Measurements from ENCODE around the gene GAK. TPM values are rescaled to one million over a fixed set of nuclear protein-coding genes. Genes with fewer than 3 reads are reported as not detected.
"Not testable (repeated sequence)": the region's sequence is repeated elsewhere in the genome, so short reads cannot be mapped to it uniquely, and the experiment has no call there.

Gene GAK
- total and polyA plus RNA-seq, 8 donors: 47.5 to 226 (median 64.8) TPM

DNA sequence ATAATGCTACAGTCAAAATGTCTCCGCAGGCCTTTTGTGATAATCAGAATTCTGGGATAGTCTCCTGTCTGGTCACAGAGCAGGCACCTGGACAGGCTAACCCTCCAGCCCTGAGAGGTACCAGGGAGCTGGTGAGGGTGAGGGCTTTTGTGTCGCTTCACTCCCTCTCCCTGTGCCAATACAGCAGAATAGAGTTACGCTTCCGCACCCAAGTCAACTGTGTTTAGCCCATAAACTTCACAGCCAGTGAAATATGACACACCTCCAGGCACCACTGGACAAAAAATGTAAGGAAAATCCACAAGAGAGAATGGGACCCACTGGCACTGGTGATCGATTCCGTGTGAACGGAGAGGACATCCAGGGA is 1.3 kb downstream of the GAK start:
- H3K36me3 ChIP-seq: no peaks in the 10 kb centered on the region
- H3K27ac ChIP-seq: peak overlapping the region in 2 of 4 donors; percentile 54 to 78
- peak in 1 of 6 donors; percentile 22 for DNase-seq
- peaks cover 9 to 24% (median 17%) of the 10 kb centered on the region in 3 donors for H3K4me1 ChIP-seq
- 26 to 35% methylated on average over 7 of the region's 7 CpGs for WGBS, 2 donors
- no peaks in the 10 kb centered on the region for H3K27me3 ChIP-seq
- ATAC-seq: no peak
- FAIRE-seq: no peak
- TF ChIP-seq, protein P1, sequence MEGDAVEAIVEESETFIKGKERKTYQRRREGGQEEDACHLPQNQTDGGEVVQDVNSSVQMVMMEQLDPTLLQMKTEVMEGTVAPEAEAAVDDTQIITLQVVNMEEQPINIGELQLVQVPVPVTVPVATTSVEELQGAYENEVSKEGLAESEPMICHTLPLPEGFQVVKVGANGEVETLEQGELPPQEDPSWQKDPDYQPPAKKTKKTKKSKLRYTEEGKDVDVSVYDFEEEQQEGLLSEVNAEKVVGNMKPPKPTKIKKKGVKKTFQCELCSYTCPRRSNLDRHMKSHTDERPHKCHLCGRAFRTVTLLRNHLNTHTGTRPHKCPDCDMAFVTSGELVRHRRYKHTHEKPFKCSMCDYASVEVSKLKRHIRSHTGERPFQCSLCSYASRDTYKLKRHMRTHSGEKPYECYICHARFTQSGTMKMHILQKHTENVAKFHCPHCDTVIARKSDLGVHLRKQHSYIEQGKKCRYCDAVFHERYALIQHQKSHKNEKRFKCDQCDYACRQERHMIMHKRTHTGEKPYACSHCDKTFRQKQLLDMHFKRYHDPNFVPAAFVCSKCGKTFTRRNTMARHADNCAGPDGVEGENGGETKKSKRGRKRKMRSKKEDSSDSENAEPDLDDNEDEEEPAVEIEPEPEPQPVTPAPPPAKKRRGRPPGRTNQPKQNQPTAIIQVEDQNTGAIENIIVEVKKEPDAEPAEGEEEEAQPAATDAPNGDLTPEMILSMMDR (IDR thresholded peaks at IDR 0.05): no peak
- no peaks in the 10 kb centered on the region for H3K9me3 ChIP-seq
- peak overlapping the region in 2 of 4 donors; percentile 99 to 100 for H3K4me3 ChIP-seq
- intact Hi-C loops (cut with DNase I): no loop called here

DNA sequence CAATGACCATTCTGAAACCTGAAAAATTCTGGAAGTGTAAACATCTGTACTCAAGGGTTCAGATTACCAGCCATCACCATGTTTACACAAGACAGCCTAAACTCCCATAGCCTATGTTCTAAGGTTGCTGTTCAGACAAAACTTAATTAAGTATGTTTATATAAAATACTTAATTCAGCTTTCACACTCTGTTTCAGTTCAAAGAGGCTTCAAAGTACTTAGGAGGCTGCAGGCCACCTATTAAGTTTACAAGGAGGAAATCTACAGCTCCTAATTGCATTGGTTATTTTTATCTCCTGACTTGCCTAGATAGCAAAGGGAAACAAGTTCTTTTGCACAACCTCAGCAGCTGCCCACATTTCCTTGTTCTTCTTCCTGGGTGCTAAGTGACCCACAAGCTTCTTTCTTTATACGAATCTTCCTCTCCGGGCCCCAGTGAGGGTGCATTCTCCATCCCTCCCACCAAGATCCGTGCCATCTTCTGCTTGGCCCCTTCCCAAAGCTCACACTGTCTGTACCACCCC is 2.0 kb downstream of the GAK start:
- peak overlapping the region in 2 of 4 donors; percentile 4 to 99 for H3K4me3 ChIP-seq

DNA sequence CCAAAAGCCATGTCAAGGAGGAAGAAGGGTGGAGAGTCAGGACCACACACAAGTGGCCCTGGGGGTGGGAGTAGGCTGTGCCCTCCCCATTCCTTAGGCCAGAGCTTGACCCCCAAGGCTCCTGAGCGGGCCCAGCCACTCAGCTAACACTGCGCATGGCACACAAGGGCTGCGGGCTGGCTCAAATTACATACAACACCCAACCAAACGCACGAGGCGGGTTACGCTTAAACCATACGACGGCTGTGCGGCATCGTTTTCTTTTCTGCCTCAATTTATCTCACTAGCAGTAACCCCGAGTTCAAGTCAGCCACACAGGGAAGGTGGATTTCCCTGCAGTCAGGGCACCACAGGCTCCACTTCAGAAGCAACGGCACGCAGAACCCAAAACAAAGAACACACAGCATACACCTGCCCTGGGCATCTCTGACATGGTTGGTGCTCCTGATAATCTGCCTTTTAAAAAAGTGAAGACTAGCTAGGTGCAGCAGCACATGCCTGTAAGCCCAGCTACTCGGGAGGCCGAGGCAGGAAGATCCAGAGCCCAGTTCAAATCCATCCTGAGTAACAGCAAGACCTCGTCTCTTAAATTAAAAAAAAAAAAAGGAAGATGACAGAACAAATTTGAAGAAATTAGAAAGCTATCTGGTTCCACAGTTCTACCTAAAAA is 2.9 kb downstream of the GAK start:
- Histone ChIP-seq H3K36me3 (no peaks in the 10 kb centered on the region), H3K9me3 (no peaks in the 10 kb centered on the region), H3K27me3 (no peaks in the 10 kb centered on the region), H3K4me3 (no peak overlapping the region), H3K27ac (peak overlapping the region in 2 of 4 donors; percentile 21 to 54), H3K4me1 (peaks cover 9 to 24% (median 17%) of the 10 kb centered on the region in 3 donors)
- TF ChIP-seq, protein P1 (IDR thresholded peaks at IDR 0.05): no peak
- DNase-seq: peak in 1 of 6 donors; percentile 46
- ATAC-seq: no peak
- FAIRE-seq: no peak
- intact Hi-C loops (cut with DNase I): no loop called here
- WGBS, 2 donors: 79 to 83% methylated on average over 17 of the region's 17 CpGs

More for the DNA sequence above, 2.0 kb downstream of the GAK start:
- no peaks in the 10 kb centered on the region for H3K27me3 ChIP-seq
- DNase-seq: peak in 1 of 6 donors; percentile 29
- peaks cover 9 to 24% (median 17%) of the 10 kb centered on the region in 3 donors for H3K4me1 ChIP-seq
- WGBS, 2 donors: 18 to 28% methylated on average over 3 of the region's 3 CpGs
- intact Hi-C loops (cut with DNase I): no loop called here
- peak overlapping the region in 3 of 4 donors; percentile 21 to 54 (median 28) for H3K27ac ChIP-seq
- FAIRE-seq: no peak
- TF ChIP-seq, protein P1 (IDR thresholded peaks at IDR 0.05): no peak
- peak in 2 of 4 donors; percentile 7 to 14 for ATAC-seq
- no peaks in the 10 kb centered on the region for H3K9me3 ChIP-seq
- no peaks in the 10 kb centered on the region for H3K36me3 ChIP-seq

- intact Hi-C loops (cut with DNase I); H3K4me3 ChIP-seq; FAIRE-seq; H3K27ac ChIP-seq; H3K36me3 ChIP-seq; H3K27me3 ChIP-seq; ATAC-seq; H3K9me3 ChIP-seq: not testable (repeated sequence)
- peaks cover 9 to 18% (median 17%) of the 10 kb centered on the region in 3 donors for H3K4me1 ChIP-seq
- WGBS, 2 donors: 74 to 83% methylated on average over 16 to 21 of the region's 21 CpGs
- DNase-seq: peak in 1 of 6 donors; percentile 43
Measured at GRCh38 chr4:927566-927965, 4.5 kb downstream of the GAK start.

GRCh38 chr4:926538-926937 is 5.6 kb downstream of the GAK start:
- H3K27ac ChIP-seq: no peak overlapping the region
- H3K4me1 ChIP-seq: peaks cover 9 to 18% (median 17%) of the 10 kb centered on the region in 3 donors
- DNase-seq (peak in 3 of 6 donors; percentile 37 to 67 (median 53)), ATAC-seq (peak in 2 of 4 donors; percentile 28 to 57), FAIRE-seq (no peak)
- intact Hi-C loops (cut with DNase I): no loop called here
- no peaks in the 10 kb centered on the region for H3K36me3 ChIP-seq
- H3K27me3 ChIP-seq: no peaks in the 10 kb centered on the region
- H3K4me3 ChIP-seq: no peak overlapping the region
- TF ChIP-seq, protein P1 (IDR thresholded peaks at IDR 0.05): peak in 2 of 4 donors; percentile 17
- 54 to 65% methylated on average over 13 to 17 of the region's 17 CpGs for WGBS, 2 donors
- no peaks in the 10 kb centered on the region for H3K9me3 ChIP-seq

Data from pancreas (tissue), 10 donors.